Thyroid gland (tissue), 4 donors: Measurements from ENCODE around the gene FOXD4L6.
"Not testable (repeated sequence)": the region's sequence is repeated elsewhere in the genome, so short reads cannot be mapped to it uniquely, and the experiment has no call there.

Experiments
- POLR2A ChIP-seq, 2 donors: fragments of 450-650 bp; IDR thresholded peaks; one replicate each; pipeline ENCODE4 v1.6.1; 2017; ENCODE audit warnings: antibody characterized with exemption in 2 of 2, mild to moderate bottlenecking in 2 of 2, moderate library complexity in 1 of 2
- TF ChIP-seq, protein P1 (sequence below), 6 experiments: fragments of 200-600 bp in 3 of 6; fragments of 450-650 bp in 3 of 6; sonication (generic) in 3 of 6; IDR thresholded peaks; one replicate each; pipeline ENCODE4 v1.5.1; 2016 to 2019; ENCODE audit warnings: antibody characterized with exemption in 6 of 6, mild to moderate bottlenecking in 2 of 6, inconsistent platforms in 1 of 6, moderate library complexity in 1 of 6

GRCh38 chr9:41150116-41150515 is 21.6 kb upstream of the FOXD4L6 start:
- TF ChIP-seq, protein P1, sequence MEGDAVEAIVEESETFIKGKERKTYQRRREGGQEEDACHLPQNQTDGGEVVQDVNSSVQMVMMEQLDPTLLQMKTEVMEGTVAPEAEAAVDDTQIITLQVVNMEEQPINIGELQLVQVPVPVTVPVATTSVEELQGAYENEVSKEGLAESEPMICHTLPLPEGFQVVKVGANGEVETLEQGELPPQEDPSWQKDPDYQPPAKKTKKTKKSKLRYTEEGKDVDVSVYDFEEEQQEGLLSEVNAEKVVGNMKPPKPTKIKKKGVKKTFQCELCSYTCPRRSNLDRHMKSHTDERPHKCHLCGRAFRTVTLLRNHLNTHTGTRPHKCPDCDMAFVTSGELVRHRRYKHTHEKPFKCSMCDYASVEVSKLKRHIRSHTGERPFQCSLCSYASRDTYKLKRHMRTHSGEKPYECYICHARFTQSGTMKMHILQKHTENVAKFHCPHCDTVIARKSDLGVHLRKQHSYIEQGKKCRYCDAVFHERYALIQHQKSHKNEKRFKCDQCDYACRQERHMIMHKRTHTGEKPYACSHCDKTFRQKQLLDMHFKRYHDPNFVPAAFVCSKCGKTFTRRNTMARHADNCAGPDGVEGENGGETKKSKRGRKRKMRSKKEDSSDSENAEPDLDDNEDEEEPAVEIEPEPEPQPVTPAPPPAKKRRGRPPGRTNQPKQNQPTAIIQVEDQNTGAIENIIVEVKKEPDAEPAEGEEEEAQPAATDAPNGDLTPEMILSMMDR (IDR thresholded peaks at IDR 0.05), result not testable (repeated sequence)
- not testable (repeated sequence) for TF ChIP-seq POLR2A (IDR thresholded peaks at IDR 0.05)
